Measurements from ENCODE around the gene FAM107B. TPM values are rescaled to one million over a fixed set of nuclear protein-coding genes. Genes with fewer than 3 reads are reported as not detected.

The FAM107B gene
- total RNA-seq, 1 donor = 17.7 TPM

DNA sequence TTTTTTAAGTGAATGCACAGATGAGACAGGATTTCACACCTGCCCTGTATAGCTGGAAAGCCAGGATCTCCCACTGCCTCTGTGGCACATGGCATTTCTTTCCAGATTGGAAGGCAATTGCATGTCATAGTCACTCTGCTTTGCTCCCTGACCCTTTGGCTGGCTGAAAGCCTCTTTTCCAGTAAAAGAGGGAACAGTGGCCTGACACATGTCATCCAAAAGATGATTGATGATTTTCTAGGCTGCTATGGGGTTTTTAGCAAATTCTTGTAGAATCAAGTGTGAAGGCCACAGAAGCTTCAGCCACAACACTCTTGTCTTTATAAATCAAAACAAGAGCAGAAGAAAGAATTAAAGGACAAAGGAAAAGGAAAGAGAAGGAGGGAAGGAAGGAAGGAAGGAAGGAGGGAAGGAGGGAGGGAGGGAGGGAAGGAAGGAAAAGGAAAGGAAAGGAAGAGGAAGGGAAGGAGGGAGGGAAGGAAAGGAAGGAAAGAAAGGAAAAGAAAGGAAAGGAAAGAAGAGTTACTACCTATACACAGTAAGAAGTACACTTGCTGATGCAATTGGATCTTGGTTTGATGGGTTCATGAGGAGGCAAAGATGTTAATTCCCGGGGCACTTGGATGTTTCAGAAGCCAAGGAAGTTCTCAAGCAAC is 285.0 kb downstream of the FAM107B start:
- no peak overlapping the region for H3K4me3 ChIP-seq (ENCODE audit: low read depth, low read length)
- no peak for DNase-seq (ENCODE audit: low read depth)
- TF ChIP-seq, protein P1, sequence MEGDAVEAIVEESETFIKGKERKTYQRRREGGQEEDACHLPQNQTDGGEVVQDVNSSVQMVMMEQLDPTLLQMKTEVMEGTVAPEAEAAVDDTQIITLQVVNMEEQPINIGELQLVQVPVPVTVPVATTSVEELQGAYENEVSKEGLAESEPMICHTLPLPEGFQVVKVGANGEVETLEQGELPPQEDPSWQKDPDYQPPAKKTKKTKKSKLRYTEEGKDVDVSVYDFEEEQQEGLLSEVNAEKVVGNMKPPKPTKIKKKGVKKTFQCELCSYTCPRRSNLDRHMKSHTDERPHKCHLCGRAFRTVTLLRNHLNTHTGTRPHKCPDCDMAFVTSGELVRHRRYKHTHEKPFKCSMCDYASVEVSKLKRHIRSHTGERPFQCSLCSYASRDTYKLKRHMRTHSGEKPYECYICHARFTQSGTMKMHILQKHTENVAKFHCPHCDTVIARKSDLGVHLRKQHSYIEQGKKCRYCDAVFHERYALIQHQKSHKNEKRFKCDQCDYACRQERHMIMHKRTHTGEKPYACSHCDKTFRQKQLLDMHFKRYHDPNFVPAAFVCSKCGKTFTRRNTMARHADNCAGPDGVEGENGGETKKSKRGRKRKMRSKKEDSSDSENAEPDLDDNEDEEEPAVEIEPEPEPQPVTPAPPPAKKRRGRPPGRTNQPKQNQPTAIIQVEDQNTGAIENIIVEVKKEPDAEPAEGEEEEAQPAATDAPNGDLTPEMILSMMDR (IDR thresholded peaks at IDR 0.05; ENCODE audit: insufficient read depth, low read depth, low read length) = no peak

DNA sequence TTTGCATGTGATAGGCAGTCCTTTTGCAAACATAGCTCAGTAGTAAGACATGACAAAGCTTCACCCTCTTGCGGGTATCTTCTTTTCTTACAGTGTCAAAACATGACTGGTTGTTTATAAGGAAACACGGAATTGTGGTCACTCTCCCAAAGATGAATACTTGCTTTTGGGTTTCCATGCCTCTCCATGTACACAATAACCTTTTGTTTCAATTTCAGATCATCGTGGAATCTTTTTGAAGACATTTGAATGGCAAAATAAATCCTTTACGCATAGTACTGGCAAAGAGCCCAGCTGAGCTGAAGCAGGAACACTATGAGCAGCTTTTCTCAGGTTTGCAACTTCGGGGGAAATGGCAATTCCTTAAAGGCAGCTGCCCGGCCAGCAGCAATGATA is 287.2 kb downstream of the FAM107B start:
- no peak overlapping the region for H3K4me3 ChIP-seq (ENCODE audit: low read depth, low read length)
- no peak for DNase-seq (ENCODE audit: low read depth)
- TF ChIP-seq, protein P1 (IDR thresholded peaks at IDR 0.05; ENCODE audit: insufficient read depth, low read depth, low read length) = no peak

DNA sequence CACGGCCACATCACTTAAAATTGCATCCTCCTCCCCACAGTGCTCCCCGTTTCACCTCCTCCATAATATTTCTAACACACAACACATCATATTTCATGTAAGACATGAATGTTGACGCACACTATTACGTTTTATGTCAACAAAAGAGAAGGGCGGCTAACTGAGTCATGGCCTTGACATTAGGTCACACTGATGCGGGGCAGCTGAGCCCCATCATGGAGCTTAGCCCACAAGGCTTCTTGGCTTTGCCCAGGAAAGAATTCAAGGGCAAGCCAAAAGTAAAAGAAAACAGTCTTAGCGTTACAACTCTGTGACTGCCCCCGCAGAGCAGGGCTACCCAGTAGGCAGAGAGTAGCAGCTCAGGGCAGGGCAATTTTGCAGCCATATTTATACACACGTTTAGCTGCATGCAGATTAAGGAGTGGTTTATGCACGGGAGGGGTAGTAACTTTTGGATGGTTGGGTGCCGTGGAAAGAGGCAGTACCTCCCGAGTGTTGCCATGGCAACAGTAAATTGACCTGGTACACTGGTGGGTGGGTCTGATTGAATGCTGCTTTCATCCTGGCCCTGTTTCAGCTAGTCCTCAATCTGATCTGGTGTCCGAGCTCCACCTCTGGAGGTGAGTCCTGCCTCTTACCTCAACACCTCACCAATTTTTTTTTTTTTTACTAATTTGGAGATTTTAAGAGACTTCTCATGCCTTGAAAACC is 287.8 kb downstream of the FAM107B start:
- TF ChIP-seq, protein P1 (IDR thresholded peaks at IDR 0.05; ENCODE audit: insufficient read depth, low read depth, low read length) = no peak
- H3K4me3 ChIP-seq (ENCODE audit: low read depth, low read length) = no peak overlapping the region
- DNase-seq (ENCODE audit: low read depth) = peak; percentile 20

DNA sequence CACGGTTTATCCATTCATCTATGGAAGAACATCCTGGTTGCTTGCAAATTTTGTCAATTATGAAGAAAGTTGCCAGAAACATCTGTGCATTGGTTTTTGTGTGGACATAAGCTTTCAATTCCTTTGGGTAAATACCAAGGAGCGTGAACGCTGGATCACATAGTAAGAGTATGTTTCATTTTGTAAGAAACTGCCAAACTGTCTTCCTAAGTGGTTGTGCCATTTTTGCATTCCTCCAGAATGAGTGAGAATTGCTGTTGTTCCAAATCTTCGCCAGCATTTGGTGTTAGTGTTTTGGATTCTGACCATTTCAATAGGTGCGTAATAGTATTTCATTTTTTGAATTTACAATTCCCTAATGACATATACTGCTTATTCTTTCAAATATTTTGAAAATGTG is 288.7 kb downstream of the FAM107B start:
- DNase-seq (ENCODE audit: low read depth) = no peak
- TF ChIP-seq, protein P1 (IDR thresholded peaks at IDR 0.05; ENCODE audit: insufficient read depth, low read depth, low read length) = no peak
- H3K4me3 ChIP-seq (ENCODE audit: low read depth, low read length) = no peak overlapping the region

DNA sequence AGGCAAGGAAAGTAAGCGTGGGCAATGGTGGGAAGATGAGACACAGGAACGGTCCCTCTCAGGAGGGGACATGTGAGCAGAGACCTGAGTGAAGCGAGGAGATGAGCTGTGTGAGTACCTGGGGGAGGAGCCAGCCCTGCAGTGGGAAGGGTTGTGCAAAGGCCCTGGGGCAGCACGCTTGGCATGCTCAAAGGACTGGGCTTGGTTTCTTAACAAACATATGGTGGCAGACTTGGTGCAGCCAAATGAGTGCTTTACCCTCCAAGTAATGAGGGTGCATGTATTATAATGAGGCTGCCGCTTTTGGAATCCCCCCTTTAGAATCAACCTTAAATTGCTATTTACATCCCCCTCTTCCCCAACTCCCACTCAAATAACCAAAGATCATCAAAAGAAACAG is 291.3 kb downstream of the FAM107B start:
- H3K4me3 ChIP-seq (ENCODE audit: low read depth, low read length) = no peak overlapping the region
- DNase-seq (ENCODE audit: low read depth) = no peak
- TF ChIP-seq, protein P1 (IDR thresholded peaks at IDR 0.05; ENCODE audit: insufficient read depth, low read depth, low read length) = no peak

DNA sequence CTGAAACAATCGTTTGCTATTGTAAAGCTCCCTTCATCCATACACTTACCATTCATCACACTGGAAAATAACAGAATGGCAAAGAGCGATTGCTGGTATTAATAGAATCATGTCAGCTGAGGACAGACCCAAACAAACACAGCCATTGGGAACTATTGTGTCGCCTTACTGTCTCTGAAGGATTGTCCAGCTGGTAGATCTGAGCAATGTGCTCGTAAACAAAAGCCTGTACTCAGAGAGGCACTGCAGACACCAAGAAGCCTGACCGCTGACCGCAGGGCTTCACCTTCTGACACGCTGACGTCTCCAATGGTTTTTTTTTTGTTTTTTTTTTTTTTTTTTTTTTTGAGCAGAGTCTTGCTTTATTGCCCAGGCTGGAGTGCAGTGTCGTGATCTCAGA is 292.9 kb downstream of the FAM107B start:
- TF ChIP-seq, protein P1 (IDR thresholded peaks at IDR 0.05; ENCODE audit: insufficient read depth, low read depth, low read length) = no peak
- DNase-seq (ENCODE audit: low read depth) = peak; percentile 48
- H3K4me3 ChIP-seq (ENCODE audit: low read depth, low read length) = no peak overlapping the region
